Activated B cell treated with CpG ODN at 0.5 μM for 24 hours (primary cell): ENCODE measurements around the gene BBS1. TPM values are rescaled to one million over a fixed set of nuclear protein-coding genes. Genes with fewer than 3 reads are reported as not detected.
"Not testable (repeated sequence)": the region's sequence is repeated elsewhere in the genome, so short reads cannot be mapped to it uniquely, and the experiment has no call there.

Experiments
- ATAC-seq: fragments of 200-7000 bp; cut with Tn5 transposase; one replicate; pipeline ENCODE4 v1.10.0; 2021; ENCODE audit warnings: low read depth, mild to moderate bottlenecking, moderate library complexity
- CTCF ChIA-PET: fragments of 350-600 bp; sonication (Branson Sonifier 250); formaldehyde crosslinking; loops from one replicate; lab custom pipeline; 2021; ENCODE audit warnings: antibody characterized with exemption; lab: Charles Lee
- POLR2A ChIA-PET: fragments of 350-600 bp; sonication (Branson Sonifier 250); formaldehyde crosslinking; loops from one replicate; lab custom pipeline; 2021; ENCODE audit warnings: antibody characterized with exemption; lab: Charles Lee
- DNase-seq: peaks from one replicate; pipeline ENCODE4 v3.0.0; 2022
- H3K27ac Mint-ChIP-seq: one replicate; pipeline ENCODE4 v1.8.0; 2020; ENCODE audit warnings: mixed read lengths
- H3K27me3 Mint-ChIP-seq: one replicate; pipeline ENCODE4 v1.8.0; 2021; ENCODE audit warnings: mixed read lengths
- H3K36me3 Mint-ChIP-seq: one replicate; pipeline ENCODE4 v1.8.0; 2021; ENCODE audit warnings: low read depth, mixed read lengths
- H3K4me1 Mint-ChIP-seq: one replicate; pipeline ENCODE4 v1.8.0; 2021; ENCODE audit warnings: mixed read lengths
- H3K4me3 Mint-ChIP-seq: one replicate; pipeline ENCODE4 v1.8.0; 2020; ENCODE audit warnings: mild to moderate bottlenecking, mixed read lengths
- H3K9me3 Mint-ChIP-seq: one replicate; pipeline ENCODE4 v1.8.0; 2020; ENCODE audit warnings: mixed read lengths
- CTCF ChIP-seq: fragments of 200-600 bp; IDR thresholded peaks from one replicate; pipeline ENCODE4 v1.8.0; 2022; ENCODE audit warnings: antibody characterized with exemption, mild to moderate bottlenecking
- intact Hi-C: fragments of 100-400 bp; cut with micrococcal nuclease; formaldehyde crosslinking; loops from one replicate; pipeline ENCODE4 v1.15.1; 2024
- total RNA-seq: library from RNA; stranded (reverse); gene quantifications from 2 replicates; pipeline ENCODE4 v1.2.3, GENCODE V29; 2022

Gene BBS1
- total RNA-seq, 1 donor from 2014 or later, result 38.8 TPM

DNA sequence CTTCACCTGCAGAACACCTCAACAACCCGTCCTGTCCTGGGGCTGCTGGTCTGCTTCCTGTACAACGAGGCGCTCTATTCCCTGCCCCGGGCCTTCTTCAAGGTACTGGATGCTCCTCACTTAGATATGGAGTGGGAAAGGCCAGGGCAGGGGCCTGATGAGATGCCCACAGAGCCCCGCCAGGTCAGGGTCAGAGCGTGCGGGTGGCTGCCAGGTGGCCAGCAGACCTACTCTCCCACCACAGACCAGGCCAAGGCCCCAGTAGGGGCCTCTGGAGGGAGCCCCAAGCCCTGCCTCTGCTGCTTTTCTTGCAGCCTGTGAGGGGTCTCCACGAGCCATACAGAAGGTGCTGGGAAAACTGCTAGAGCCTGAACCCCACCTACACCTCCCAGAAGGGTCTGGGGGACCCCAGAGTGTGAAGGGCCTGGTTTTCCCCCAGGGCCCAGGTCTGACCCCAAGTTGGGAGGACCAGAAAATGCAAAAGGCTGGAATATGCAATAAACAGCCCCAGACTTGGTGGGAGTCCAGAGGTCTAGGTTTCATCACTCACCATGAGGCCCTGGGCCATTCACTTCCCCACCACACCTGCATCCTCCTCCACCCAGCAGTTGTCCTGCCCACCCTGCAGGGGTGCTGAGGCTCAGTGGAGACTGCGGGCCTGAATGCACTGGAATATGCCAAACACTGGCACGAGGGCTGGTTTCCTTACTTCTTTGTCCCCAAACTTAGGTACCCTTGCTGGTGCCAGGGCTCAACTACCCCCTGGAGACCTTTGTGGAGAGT lies 20.7 kb downstream of the BBS1 start:
- peaks cover 45% of the 10 kb centered on the region for H3K36me3 Mint-ChIP-seq
- H3K27ac Mint-ChIP-seq, result no peak overlapping the region
- no peak for TF ChIP-seq CTCF
- ChIA-PET POLR2A (interaction anchor here (1.2 kb wide), 1 partner anchor 15 kb away, joined by 4 read pairs; the partner anchor contains the start of gene ZDHHC24), CTCF (no interaction called here)
- no peak overlapping the region for H3K4me3 Mint-ChIP-seq
- DNase-seq (no peak), ATAC-seq (no peak)
- H3K9me3 Mint-ChIP-seq, result no peaks in the 10 kb centered on the region
- no peaks in the 10 kb centered on the region for H3K4me1 Mint-ChIP-seq
- intact Hi-C loops, result no loop called here
- H3K27me3 Mint-ChIP-seq, result no peaks in the 10 kb centered on the region

DNA sequence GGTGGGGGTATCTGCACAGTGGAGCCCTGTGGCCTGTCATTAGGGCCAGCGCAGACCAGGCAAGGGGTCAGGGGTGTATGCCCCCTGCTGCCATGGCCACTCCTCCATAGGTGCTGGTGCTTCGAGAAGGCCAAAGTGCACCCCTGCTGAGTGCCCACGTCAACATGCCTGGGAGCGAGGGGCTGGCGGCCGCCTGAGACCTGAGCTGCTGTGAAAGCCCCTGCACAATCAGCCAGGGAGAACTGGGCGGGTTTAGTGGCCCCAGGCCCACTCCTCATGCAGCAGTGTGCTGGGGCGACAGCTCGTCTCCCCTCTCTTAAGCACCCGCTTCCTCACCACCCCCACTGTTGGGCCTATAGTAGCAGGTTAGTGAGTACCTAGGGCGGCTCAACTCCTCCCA lies 21.4 kb downstream of the BBS1 start:
- intact Hi-C loops, result no loop called here
- TF ChIP-seq CTCF, result no peak
- CTCF ChIA-PET, result no interaction called here
- peaks cover 46% of the 10 kb centered on the region for H3K36me3 Mint-ChIP-seq
- H3K27me3 Mint-ChIP-seq, result no peaks in the 10 kb centered on the region
- H3K4me1 Mint-ChIP-seq, result no peaks in the 10 kb centered on the region
- H3K9me3 Mint-ChIP-seq, result no peaks in the 10 kb centered on the region
- no peak overlapping the region for H3K4me3 Mint-ChIP-seq
- POLR2A ChIA-PET, result no interaction called here
- ATAC-seq, result no peak
- H3K27ac Mint-ChIP-seq, result no peak overlapping the region
- DNase-seq, result no peak

DNA sequence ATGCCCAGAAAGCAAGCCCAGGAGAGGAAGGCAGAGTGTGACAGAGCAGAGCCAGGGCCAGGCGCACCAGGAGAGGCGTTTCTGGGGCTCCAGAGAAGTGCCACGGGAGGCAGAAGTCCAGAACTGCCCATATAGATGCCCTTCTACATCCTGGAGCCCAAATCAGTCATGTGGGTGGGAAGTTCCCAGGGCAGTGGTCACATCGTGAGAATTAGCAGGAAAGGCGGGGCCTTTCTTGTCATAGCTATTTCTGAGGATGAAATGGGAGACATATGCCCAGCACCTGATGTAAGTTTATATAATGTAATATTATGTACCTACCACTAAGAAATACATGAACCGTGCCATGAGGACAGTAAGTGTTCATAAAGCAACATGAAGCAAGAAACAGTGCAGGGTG lies 22.3 kb downstream of the BBS1 start:
- no peaks in the 10 kb centered on the region for H3K9me3 Mint-ChIP-seq
- intact Hi-C loops, result no loop called here
- H3K4me1 Mint-ChIP-seq, result no peaks in the 10 kb centered on the region
- peaks cover 51% of the 10 kb centered on the region for H3K36me3 Mint-ChIP-seq
- TF ChIP-seq CTCF, result no peak
- no peak overlapping the region for H3K27ac Mint-ChIP-seq
- CTCF ChIA-PET, result no interaction called here
- H3K27me3 Mint-ChIP-seq, result no peaks in the 10 kb centered on the region
- no peak for DNase-seq
- ATAC-seq, result no peak
- POLR2A ChIA-PET, result no interaction called here
- H3K4me3 Mint-ChIP-seq, result no peak overlapping the region

DNA sequence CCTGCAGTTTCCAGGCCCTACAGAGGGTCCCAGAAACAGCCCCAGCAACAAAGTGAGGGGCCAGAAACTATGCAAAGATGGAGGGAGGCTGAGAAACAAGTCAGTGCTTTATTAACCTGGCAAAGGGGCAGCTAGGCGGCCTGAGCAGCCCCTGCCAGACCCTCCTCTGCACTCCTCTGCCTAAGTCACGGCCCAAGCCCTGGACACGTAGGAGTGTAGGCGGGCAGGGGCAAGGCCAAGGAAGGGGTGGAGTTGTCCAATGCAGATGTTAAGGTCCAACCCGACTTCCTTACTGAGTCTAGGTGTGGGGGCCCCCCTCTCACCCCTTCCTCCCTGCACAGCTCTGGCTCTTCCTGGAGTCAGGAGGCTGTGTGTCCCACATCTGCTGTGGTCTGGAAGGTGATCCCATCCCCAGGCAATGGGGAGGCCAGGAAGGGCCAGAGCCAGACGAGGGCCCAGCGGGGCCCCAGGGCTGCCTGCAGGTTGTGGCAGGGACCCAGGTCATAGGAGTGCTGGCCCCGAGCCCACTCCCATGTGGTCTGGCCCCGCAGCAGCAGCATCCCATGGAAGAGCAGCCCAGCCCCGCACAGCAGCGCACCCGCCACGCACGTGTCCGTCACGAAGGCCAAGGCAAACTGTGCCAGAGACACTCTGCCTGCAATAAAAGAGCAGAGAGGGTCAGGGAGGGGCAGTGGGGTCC lies 28.9 kb downstream of the BBS1 start:
- Mint-ChIP-seq H3K27me3 (no peaks in the 10 kb centered on the region), H3K4me3 (no peak overlapping the region), H3K36me3 (peaks cover 69% of the 10 kb centered on the region), H3K9me3 (no peaks in the 10 kb centered on the region), H3K4me1 (peaks cover 19% of the 10 kb centered on the region), H3K27ac (no peak overlapping the region)
- DNase-seq (no peak), ATAC-seq (no peak)
- intact Hi-C loops, result no loop called here
- POLR2A ChIA-PET, result no interaction called here
- no peak for TF ChIP-seq CTCF
- CTCF ChIA-PET, result no interaction called here

DNA sequence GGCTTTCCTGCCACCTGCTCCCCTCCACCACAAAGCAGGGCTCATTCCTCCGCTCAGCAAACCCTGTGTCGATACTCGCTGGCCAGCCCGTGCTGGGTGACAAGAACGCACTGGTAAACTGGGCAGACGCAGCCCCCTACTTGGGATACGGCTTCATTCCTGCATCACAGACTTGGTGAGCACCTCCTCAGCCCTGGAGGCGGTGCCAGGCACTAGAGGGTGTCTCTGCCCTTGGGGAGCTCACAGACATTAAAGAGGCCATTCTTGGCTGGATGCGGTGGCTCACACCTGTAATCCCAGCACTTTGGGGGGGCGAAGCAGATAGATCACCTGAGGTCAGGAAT lies 29.4 kb downstream of the BBS1 start:
- H3K27ac Mint-ChIP-seq, result no peak overlapping the region
- peaks cover 23% of the 10 kb centered on the region for H3K4me1 Mint-ChIP-seq
- ChIA-PET CTCF (no interaction called here), POLR2A (interaction anchor here (0.7 kb wide), 1 partner anchor 15 kb away, joined by 3 read pairs; no protein-coding TSS in a partner anchor)
- DNase-seq (no peak), ATAC-seq (no peak)
- intact Hi-C loops, result loop anchor here (10.0 kb wide), 1 partner anchor 305 kb away; the partner anchor contains the start of gene RCE1
- H3K9me3 Mint-ChIP-seq, result no peaks in the 10 kb centered on the region
- no peak overlapping the region for H3K4me3 Mint-ChIP-seq
- peaks cover 69% of the 10 kb centered on the region for H3K36me3 Mint-ChIP-seq
- H3K27me3 Mint-ChIP-seq, result no peaks in the 10 kb centered on the region
- TF ChIP-seq CTCF, result no peak

DNA sequence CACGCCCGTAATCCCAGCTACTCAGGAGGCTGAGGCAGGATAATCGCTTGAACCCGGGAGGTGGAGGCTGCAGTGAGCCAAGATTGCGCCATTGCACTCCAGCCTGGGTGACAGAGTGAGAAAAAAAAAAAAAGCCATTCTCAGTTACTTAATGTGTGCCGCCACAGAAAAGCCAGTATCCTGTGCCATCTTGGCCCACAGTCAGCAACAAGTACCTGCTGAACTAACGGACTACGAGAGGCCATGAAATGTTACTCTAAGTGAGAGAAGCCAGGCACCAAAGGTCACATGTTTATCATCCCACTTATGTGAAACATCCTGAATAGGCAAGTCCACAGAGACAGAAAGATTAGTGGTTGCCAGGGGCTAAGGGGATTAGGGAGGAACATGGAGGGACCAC lies 30.2 kb downstream of the BBS1 start:
- H3K27ac Mint-ChIP-seq, H3K4me3 Mint-ChIP-seq, CTCF ChIA-PET, ATAC-seq, H3K9me3 Mint-ChIP-seq, H3K27me3 Mint-ChIP-seq, DNase-seq: not testable (repeated sequence)
- intact Hi-C loops, result loop anchor here (10.0 kb wide), 1 partner anchor 304 kb away; the partner anchor contains the start of gene RCE1
- Mint-ChIP-seq H3K36me3 (peaks cover 63% of the 10 kb centered on the region), H3K4me1 (peaks cover 29% of the 10 kb centered on the region)
- POLR2A ChIA-PET, result interaction anchor here (0.7 kb wide), 1 partner anchor 15 kb away, joined by 3 read pairs; no protein-coding TSS in a partner anchor
